NCI-H2081 treated with DMSO at 0.1 percent for 48 hours (cell line): Measurements from ENCODE around the gene OSBPL2.

Experiments used
- DNase-seq: peaks from one replicate; lab custom pipeline; 2025; lab: John Stamatoyannopoulos, UW

The OSBPL2 gene

DNA sequence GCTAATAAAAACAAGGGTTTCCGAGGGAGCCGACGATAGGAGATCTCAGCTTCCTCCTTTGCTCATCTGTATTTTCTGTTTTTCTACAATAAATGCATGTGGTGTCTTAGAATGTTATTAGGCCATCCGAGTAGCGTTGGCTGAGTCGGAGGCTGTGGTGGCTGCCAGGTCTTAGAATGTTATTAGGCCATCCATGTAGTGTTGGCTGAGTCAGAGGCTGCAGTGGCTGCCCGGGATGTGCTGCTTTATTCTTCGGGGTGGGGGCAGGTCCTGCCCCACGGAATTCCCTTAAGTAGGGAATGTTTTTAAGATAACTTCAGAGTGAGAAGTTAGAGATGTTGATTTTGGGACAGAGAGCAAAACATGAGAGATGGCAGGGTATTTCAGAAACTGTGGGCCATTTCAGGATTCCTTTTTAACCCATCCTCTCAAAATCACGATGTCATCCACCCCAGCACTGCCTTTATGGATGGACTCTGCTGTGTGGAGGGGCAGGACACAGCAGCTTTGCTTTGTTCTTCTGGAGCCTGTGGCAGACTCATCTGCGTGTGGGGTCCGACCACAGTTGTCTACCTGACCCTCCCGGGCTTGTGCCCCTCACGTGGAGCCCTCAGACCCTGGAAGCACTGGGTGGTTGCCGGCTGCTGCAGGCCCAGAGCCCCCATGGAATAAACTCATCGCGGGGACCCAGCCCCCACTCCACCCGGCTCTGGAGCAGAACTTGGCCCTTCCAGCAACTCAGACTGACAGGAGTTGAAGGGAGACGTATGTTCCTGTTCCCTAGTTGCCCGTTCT, 20.4 kb downstream of the OSBPL2 start:
- DNase-seq, result no peak

DNA sequence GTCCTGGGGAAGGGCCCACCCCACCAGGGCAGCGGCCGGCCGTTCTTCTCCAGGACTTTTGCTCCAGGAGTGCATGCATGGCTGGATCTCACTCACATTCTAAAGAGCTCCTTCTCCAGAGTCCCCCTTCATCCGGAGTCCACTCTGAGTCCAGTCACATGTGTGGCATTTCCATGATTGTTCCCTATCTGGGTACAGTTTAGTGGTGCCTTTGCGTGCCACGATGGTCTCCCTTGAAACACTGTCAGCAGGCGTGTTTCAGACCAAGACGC, 20.9 kb downstream of the OSBPL2 start:
- no peak for DNase-seq

DNA sequence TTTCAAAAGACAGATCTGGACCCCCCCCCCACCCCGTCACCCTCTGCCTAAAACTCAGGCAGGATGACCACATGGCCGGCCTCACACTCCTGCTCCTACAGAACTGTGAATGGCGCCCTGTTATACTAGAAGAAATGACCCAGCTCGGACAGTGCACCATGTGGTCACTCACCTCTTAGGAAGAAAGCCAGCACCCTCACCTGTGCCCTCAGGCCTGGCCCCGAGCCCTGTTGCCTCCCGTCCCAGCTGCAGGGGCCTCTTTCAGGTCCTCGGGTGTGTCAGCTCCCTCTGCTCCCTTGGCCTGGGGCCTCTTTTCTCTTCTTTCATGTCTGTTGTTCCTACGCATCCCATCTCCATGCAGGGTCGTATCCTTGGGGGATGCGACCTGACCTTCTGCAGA, 23.7 kb downstream of the OSBPL2 start:
- no peak for DNase-seq

DNA sequence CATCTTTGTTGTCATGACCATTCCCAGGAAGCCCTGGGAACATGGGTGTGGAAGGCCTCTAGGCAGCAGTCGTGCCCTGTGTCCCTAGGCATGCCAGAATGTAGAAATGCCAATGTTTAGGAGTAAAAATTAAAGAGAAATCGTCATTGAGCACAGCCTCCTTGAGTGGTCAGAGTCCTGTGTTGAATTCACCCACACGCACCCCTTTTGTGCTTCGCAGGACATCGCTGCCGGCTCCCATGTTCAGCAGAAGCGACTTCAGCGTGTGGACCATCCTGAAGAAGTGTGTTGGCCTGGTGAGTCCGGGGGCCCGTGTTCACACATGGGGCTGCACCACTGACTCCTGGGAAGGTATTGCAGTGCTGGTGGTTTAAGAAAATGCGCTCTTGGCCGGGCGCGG, 25.1 kb downstream of the OSBPL2 start:
- no peak for DNase-seq

DNA sequence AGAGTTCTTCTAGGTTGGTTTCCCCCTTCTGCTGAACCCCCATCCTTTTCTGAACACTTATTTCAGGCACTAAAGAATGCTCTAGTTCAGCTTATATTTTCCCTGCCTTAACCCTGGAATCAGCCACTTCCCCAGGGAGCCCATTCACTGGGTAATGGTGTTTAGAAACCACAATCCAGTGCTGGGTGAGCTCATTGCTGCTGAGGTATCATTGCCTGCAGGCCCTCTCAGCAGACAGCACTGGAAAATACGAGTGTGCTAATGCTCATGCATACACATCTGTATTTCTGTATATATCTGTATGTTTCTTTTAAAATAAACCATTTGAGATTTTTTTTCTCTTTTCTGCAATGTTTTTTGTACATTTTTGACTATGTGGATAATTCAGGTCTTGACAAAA, 27.0 kb downstream of the OSBPL2 start:
- DNase-seq, result no peak

DNA sequence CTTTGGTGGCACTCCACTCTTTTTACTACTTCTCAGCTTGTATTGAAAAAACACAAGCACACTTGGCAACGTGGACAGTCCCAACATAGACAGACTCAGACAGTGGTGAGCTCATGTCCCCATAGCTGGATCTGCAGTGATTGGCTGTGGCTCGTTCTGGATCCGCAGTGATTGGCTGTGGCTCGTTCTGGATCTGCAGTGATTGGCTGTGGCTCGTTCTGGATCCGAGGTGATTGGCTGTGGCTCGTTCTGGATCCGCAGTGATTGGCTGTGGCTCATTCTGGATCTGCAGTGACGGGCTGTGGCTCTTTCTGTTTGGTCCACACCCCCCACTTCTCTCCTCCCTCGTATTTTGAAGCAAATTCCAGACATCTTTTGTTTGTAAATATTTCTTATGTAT, 28.0 kb downstream of the OSBPL2 start:
- DNase-seq, result no peak

DNA sequence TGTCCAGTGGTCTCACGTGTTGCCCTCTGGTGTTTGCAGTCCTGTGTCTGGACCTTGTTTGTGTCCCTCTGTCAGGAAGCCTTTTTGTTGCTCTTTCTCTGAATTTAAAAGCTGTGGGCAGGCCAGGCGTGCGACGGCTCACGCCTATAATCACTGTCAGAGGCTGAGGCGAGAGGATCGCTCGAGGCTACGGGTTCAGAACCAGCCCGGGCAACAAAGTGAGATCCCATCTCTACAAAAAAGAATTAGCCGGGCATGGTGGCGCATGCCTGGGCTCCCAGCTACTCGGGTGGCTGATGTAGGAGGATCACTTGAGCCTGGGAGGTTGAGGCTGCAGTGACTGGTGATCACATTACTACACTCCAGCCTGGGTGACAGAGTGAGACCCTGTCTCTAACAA, 28.5 kb downstream of the OSBPL2 start:
- DNase-seq, result no peak

DNA sequence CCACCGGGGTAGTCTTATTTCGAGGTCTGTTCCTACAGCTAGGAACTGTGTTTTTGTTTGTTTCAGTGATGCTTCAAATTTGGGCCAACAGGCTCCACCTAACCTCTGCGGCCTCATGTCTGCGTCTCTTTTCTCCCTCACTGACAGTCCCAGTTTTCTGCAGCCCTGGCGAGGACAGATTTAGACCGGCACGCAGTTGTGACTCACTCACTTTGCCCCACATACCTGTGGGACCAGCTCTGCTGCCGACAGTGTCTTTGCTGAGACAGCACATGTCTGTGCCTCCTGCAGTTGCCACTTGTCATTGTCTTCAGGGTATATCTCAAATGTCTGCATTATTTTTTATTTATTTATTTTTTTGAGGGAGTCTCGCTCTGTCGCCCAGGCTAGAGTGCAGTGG, 29.2 kb downstream of the OSBPL2 start:
- DNase-seq, result no peak

DNA sequence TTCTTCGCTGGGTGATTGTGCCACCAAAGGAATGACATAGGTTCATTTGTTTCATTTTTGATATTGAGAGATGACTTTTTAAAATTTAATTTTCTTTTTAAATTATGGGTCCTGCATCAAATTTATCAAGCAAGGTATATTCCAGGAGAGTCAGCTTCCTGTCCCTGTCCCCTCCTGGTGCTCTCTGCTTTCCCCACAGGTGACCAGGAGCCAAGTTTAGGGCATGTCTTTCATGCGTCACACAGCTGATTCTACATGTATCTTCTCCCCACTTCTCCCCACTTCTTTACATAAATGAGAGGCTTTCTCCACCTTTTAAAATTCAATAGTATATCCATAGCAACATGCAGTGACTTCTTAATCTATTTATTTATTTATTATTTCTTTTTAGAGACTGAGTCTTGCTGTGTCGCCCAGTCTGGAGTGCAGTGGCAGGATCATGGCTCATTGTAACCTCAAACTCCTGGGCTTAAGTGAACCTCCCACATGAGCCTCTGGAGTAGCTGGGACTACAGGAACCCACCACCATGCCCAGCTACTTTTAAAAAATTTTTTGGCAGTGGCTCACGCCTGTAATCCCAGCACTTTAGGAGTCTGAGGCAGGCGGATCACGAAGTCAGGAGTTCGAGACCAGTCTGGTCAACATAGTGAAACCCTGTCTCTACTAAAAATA, 30.0 kb downstream of the OSBPL2 start:
- no peak for DNase-seq

DNA sequence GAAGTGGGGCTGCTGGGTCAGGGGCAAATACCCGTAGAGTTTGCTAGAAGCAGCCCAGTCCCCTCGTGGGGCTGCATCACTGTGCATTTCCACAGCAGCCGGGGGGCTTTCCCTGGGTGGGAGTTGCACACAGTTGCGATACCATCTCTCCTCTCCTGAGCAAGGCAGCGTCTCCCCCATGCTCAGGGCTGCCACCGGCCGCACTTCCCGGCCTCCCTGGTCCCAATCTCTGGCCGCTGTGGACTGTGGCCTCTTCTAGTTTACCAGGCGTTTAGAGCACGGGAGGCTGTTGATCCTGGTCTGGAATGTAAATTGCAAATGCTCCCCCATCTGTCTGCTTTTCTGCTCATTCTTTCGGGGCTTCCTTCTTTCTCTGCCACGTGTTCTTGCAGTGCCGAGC, 31.1 kb downstream of the OSBPL2 start:
- no peak for DNase-seq

DNA sequence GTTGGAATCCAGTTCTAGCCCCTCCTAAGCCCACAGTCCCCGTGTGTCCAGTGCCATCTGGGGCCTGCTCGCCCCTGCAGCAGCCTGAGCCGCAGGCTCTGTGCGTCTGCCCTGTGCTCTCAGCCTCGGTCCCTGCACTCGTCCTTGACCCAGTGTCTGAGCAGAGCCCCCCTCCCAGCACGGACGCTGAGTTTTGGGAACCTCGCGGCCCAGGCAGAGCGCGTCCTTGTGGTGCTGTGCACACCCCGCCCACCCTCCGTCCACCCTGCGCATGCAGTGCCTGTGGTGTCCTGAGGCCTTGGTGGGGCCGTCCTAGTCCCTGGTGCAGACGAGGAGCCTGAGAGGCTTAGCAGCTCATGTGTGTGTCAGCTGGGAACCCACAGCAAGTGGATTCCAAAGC, 31.6 kb downstream of the OSBPL2 start:
- DNase-seq, result no peak

DNA sequence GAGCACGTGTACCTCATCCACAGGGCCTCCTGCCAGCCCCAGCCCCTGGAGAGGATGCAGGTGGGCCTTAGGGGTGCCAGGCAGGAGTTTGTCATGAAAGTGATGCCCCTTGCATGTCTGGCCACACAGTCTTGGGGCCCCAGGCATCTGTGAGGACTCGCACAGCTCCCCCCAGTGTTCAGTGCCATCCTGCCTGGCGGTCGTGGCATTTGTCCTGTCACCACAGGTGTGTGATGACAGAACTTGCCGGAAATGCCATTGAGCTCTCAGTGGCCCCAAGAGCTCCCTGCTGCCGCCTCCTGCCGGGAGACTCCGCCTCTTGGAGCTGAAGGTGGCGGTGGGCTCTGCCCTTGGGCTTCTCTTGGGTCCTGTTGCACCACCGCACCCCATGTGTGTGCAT, 33.9 kb downstream of the OSBPL2 start:
- no peak for DNase-seq

DNA sequence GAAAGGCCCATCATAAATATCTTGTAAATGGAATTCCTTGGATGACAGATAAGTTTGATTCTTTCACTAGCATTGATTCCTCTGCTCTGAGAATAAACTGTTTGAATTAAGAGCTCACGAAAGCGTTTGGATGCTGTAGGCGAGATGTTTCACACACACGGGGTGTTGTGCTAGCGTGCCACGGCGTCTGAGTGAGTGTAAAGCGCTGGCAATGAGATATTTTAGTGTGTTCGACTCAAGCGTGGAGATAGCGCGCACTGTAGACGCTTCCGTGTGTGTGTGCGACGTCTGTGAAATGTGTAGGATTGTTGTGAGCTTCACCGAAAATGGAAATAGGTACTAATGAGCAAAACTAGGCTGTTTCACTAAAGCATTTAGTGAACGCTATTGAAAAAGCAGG, 35.1 kb downstream of the OSBPL2 start:
- DNase-seq, result no peak

DNA sequence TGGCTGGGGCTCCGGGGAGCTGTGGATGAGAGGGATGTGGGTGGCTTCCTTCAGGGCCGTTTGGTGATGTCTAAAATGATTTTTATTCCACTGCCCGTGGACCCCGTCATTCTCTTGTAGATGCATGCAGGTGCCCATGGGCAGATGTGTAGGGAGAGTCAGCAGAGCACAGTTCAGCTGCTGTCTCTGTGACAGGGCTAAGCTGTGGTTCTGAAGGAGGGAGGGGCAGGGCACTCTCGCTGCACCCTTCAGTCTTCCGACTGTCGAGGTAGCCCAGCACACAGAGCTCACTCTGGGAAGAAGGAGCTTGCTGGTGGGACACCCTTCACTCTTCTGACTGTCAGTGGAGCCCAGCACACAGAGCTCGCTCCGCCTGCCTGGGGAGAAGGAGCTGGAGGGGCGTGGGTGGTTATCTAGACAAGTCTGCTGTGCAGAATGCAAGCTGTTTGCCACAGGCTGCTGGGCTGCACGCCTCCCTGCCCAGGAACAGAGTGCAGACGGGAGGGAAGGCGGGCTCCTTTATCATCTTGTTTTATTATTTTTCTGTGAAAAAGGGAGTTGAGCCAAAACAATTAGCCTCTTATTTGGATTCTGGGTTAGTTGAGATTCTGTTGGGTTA, 36.1 kb downstream of the OSBPL2 start:
- DNase-seq, result no peak

DNA sequence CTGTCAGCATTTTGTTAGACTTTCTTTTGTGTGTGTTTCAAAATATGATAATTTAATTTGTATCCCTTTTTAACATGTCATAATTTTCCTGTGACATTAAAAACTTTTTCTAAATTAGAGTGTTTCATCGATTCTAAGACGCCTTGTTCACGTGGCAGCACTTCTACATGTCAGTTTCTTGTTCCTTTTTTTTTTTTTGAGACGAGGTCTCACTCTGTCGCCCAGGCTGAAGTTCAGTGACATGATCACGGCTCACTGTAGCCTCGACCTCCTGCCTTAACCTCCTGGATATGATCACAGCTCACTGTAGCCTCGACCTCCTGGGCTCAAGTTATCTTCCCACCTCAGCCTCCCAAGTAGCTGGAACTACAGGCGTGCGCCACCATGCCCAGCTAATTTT, 36.9 kb downstream of the OSBPL2 start:
- no peak for DNase-seq

DNA sequence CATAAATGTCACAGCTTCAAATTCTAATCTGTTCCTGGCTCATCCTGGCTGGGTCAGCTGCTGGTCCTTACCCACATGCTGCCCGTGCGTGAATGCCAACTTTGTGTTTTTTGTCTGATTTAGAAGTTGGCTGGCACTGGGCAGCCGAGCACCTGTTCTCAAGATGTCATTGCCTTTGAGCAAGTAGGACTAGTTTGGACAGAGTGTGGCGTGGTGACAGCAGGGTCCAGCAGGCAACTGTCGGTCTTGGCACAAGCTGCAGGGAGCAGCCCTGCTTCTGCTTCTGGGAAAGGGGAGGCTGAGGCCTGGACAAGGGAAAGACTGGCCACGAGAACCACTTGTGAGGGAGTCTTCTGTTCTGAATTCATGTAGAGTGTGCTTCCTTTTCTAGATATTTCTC, 38.1 kb downstream of the OSBPL2 start:
- DNase-seq, result no peak

DNA sequence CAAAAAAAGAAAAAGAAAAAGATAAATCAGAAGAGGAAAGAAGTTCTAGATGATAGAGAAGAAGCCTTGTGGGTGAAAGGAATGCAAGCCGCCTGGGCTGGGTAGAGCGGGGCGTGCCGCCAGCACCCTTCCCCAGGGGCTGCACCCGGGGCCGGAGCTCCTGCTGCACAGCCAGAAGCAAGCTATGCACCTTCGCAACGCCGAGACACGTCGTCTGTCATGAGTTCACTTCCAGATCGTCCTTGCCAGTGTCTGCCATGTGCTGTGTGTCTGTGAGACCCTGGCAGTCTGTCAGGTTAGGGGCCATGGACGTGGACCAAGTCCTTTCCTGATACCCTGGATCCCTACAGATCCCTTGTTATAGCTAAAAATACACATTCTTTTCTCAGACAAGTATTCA, 38.9 kb downstream of the OSBPL2 start:
- no peak for DNase-seq

DNA sequence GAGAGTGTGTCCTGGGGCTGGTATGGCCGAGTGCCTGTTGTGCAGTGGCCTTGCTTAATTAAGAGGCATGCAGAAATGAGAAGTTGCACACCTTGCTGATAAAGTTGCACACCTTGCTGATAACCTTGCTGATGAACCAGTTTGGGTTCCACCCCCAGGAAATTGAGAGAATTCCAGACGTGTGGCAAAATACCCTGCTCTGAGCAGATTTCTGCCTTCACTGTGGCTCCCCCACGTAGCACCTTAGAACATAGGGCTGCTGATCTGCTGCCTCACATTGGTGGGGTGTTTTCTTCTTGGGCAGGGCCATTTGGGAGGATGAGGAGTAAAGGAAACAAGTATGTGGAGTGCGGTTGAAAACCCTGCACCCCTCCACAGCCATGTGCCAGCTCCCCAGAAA, 42.0 kb downstream of the OSBPL2 start:
- no peak for DNase-seq

DNA sequence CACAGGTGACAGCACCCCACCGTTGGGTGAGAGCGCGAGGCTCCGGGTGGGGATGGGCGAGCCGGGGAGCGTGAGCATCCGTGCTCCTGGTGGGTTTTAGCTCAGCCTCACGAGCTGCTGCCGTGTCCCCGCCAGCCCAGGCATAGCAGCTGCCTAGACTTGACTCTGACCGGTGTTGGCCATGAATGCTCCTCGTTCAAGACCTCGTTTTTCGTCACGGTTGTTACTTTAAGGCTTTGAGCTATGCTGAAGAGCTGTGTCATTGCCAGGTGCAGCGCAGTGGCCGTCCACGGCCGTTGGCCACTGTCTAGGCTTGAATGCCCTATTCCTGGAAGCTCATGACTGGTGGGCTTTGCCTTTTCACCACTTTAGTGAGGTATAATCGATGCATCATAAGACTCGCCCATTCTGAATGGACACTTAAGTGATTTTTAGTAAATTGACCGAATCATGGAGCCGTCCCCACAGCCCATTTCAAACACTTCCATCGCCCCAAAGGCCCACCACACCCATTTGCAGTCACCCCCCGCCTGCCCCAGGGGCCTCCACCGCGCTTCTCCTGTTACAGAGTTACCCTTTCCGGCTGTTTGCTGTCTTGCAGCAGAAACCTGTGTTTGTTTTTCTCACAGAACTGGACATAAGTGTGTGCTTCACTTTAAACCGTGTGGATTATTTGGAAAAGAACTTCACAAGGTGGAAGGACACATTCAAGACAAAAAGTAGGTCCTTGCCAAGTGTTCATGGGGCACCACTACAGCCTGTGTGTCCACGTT, 43.0 kb downstream of the OSBPL2 start:
- no peak for DNase-seq

DNA sequence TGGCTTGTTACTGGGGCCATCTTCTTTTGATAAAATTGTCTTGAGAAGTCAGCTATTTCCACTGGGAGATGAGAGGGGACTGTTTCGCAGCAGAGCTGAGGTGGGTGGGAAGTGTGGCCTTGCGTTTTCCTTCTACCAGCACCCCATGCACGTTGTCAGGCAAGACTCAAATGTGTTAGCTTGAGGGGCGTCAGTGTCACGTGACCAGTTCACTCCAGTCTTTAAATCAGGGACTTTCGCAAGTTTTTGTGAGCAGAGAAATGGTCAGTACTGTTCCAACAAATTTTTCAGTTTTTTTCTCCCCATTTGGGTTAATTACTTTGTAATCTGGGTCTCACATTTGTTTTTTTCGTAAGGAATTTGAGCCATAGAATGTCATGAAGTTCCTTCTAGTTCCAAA, 43.8 kb downstream of the OSBPL2 start:
- no peak for DNase-seq

DNA sequence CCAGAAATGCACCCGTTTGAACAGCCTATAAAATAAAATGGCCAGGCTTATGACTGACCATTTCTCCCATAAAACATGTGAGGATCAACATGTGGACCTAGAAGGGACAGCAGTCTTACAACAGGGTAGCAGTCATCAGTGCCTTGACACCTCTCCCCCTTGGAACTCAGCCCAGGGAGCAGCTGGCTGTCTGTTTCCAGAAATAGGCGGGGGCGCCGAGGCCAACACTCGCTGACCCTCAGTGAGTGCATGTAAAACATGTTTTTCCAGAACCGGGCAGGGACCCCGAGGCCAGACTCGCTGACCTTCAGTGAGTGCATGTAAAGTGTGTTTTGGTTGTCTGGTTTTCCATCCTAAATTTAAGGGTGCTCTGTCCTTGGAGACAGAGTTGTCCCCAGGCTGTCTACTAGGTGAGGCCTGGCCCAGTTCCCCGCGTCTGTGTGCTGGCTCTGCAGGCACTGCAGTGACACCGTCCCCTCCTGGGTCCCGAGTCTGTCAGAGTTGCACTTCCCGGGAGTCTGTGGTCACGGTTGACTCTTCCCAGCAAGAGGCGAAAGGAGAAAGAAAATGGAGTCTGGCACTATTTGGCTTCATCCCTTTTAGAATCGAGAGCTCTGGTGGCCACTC, 44.7 kb downstream of the OSBPL2 start:
- DNase-seq, result no peak

DNA sequence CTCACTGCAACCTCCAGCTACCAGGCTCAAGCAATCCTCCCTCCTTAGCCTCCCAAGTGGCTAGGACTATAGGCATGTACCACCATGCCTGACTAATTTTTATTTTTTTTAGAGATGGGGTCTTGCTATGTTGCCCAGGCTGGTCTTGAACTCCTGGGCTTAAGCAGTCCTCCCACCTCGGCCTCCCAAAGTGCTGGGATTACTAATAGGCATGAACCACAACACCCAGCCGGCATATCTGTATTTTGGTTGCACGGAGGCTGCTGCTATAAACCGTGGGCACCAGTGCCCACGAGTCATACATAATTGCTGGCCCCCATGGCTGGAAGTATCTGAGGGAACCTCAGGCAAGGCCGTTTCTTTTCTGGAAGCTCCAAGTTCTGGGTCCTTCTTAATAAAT, 46.1 kb downstream of the OSBPL2 start:
- DNase-seq, result no peak

DNA sequence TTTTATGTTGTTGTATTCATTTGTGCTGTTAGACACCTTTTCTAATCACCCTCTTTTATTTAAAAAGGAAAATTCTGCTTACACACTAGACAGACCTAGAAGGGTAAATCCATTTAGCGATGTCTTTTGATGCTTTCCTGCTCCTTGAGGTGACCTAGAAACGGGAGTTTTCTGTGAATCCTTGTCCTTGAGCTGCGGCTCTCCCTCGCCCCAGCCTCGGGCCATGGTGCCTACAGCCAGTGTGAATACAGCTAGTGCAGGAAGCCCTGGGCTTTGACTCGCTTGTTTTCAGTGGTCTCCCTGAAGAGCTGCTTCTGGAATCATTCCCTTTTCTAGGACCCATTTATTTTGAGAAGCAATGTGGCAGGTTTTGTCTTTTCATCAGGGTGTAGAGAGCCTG, 46.8 kb downstream of the OSBPL2 start:
- no peak for DNase-seq
